ENCODE data around the gene ATP5IF1.
A peak's percentile ranks its signal among the peaks of the same experiment; 100 is the strongest.

ATP5IF1 gene

GRCh38 chr1:28249866-28250295 lies 14.0 kb downstream of the ATP5IF1 start:
- H3K9ac ChIP-seq (ENCODE audit: low read length), result peak overlapping the region; percentile 67; the same call in 1 of the 2 replicates
- no peaks in the 10 kb centered on the region for H3K27me3 ChIP-seq (replicated peaks; ENCODE audit: insufficient read depth, low read length)
- H3F3A ChIP-seq (ENCODE audit: insufficient read depth, low read length), result peaks cover 43% of the 10 kb centered on the region
- TF ChIP-seq EZH2 (optimal IDR thresholded peaks at IDR 0.05; ENCODE audit: low read depth, low read length) (no peak), EZH2phosphoT487 (IDR thresholded peaks at IDR 0.05; ENCODE audit: low read length) (no peak), CTCF (IDR thresholded peaks at IDR 0.05; ENCODE audit: low read length) (no peak)
- no peaks in the 10 kb centered on the region for H3K9me2 ChIP-seq (replicated peaks; ENCODE audit: insufficient read depth, low read length)
- peak overlapping the region; percentile 83 for H2AFZ ChIP-seq (ENCODE audit: low read length)
- no peaks in the 10 kb centered on the region for H3K9me3 ChIP-seq (replicated peaks; ENCODE audit: insufficient read depth, low read length)
- no peaks in the 10 kb centered on the region for H3K36me3 ChIP-seq (replicated peaks; ENCODE audit: insufficient read depth, low read length)
- DNase-seq, result no peak
- H4K20me1 ChIP-seq (ENCODE audit: insufficient read depth, low read length), result no peaks in the 10 kb centered on the region
- no peak overlapping the region; the same call in 1 of the 2 replicates for H3K4me3 ChIP-seq (ENCODE audit: low read length)
- peak overlapping the region; percentile 89 for H3K27ac ChIP-seq (ENCODE audit: low read length)
- peak overlapping the region; percentile 85 for H3K4me2 ChIP-seq (ENCODE audit: low read depth, low read length)
- H3K79me2 ChIP-seq (ENCODE audit: low read length), result no peaks in the 10 kb centered on the region
- peaks cover 33% of the 10 kb centered on the region for H3K4me1 ChIP-seq (ENCODE audit: low read length)

GRCh38 chr1:28256197-28256827 lies 20.4 kb downstream of the ATP5IF1 start:
- Histone ChIP-seq H3K9me3 (replicated peaks; ENCODE audit: insufficient read depth, low read length) (no peaks in the 10 kb centered on the region), H3K79me2 (ENCODE audit: low read length) (peaks cover 20% of the 10 kb centered on the region), H3K9me2 (replicated peaks; ENCODE audit: insufficient read depth, low read length) (no peaks in the 10 kb centered on the region), H3K9ac (ENCODE audit: low read length) (no peak overlapping the region), H4K20me1 (ENCODE audit: insufficient read depth, low read length) (no peaks in the 10 kb centered on the region; the same call in 1 of the 2 replicates), H3K4me1 (ENCODE audit: low read length) (peaks cover 16% of the 10 kb centered on the region), H3F3A (ENCODE audit: insufficient read depth, low read length) (no peaks in the 10 kb centered on the region), H3K27me3 (replicated peaks; ENCODE audit: insufficient read depth, low read length) (no peaks in the 10 kb centered on the region), H3K4me2 (ENCODE audit: low read depth, low read length) (no peak overlapping the region), H2AFZ (ENCODE audit: low read length) (no peak overlapping the region), H3K36me3 (replicated peaks; ENCODE audit: insufficient read depth, low read length) (no peaks in the 10 kb centered on the region), H3K27ac (ENCODE audit: low read length) (no peak overlapping the region), H3K4me3 (ENCODE audit: low read length) (no peak overlapping the region)
- TF ChIP-seq EZH2phosphoT487 (IDR thresholded peaks at IDR 0.05; ENCODE audit: low read length) (no peak), CTCF (IDR thresholded peaks at IDR 0.05; ENCODE audit: low read length) (no peak), EZH2 (optimal IDR thresholded peaks at IDR 0.05; ENCODE audit: low read depth, low read length) (no peak)
- no peak for DNase-seq

GRCh38 chr1:28257736-28258135 lies 21.8 kb downstream of the ATP5IF1 start:
- Histone ChIP-seq H3K9me3 (replicated peaks; ENCODE audit: insufficient read depth, low read length) (no peaks in the 10 kb centered on the region), H3K9ac (ENCODE audit: low read length) (no peak overlapping the region), H3K4me3 (ENCODE audit: low read length) (no peak overlapping the region), H3K36me3 (replicated peaks; ENCODE audit: insufficient read depth, low read length) (no peaks in the 10 kb centered on the region), H3K27me3 (replicated peaks; ENCODE audit: insufficient read depth, low read length) (no peaks in the 10 kb centered on the region), H2AFZ (ENCODE audit: low read length) (no peak overlapping the region), H3K9me2 (replicated peaks; ENCODE audit: insufficient read depth, low read length) (no peaks in the 10 kb centered on the region), H3K79me2 (ENCODE audit: low read length) (peaks cover 32% of the 10 kb centered on the region), H3K4me1 (ENCODE audit: low read length) (peaks cover 16% of the 10 kb centered on the region), H3K4me2 (ENCODE audit: low read depth, low read length) (no peak overlapping the region), H4K20me1 (ENCODE audit: insufficient read depth, low read length) (no peaks in the 10 kb centered on the region; the same call in 1 of the 2 replicates), H3F3A (ENCODE audit: insufficient read depth, low read length) (no peaks in the 10 kb centered on the region), H3K27ac (ENCODE audit: low read length) (no peak overlapping the region)
- DNase-seq, result no peak
- TF ChIP-seq CTCF (IDR thresholded peaks at IDR 0.05; ENCODE audit: low read length) (no peak), EZH2 (optimal IDR thresholded peaks at IDR 0.05; ENCODE audit: low read depth, low read length) (no peak), EZH2phosphoT487 (IDR thresholded peaks at IDR 0.05; ENCODE audit: low read length) (no peak)
